HFFc6 (cell line): Measurements from ENCODE around the gene TNFSF11. TPM values are rescaled to one million over a fixed set of nuclear protein-coding genes. Genes with fewer than 3 reads are reported as not detected.

ENCODE experiments used
- DNase-seq: peaks from one replicate; pipeline ENCODE4 v3.0.0-alpha.2; 2018
- H3K27ac Mint-ChIP-seq: 2 replicates; pipeline ENCODE4 v1.8.0; 2020; ENCODE audit warnings: mild to moderate bottlenecking, mixed read lengths
- H3K27me3 Mint-ChIP-seq: 2 replicates; pipeline ENCODE4 v1.8.0; 2021; ENCODE audit warnings: mild to moderate bottlenecking, moderate library complexity, mixed read lengths; ENCODE audit not compliant: insufficient read depth
- H3K36me3 Mint-ChIP-seq: 2 replicates; pipeline ENCODE4 v1.8.0; 2021; ENCODE audit warnings: low read depth, mixed read lengths
- H3K4me1 Mint-ChIP-seq: 2 replicates; pipeline ENCODE4 v1.8.0; 2020; ENCODE audit warnings: low read depth, mixed read lengths
- H3K4me3 Mint-ChIP-seq: 2 replicates; pipeline ENCODE4 v1.8.0; 2020; ENCODE audit warnings: mild to moderate bottlenecking, moderate library complexity, mixed read lengths
- H3K9me3 Mint-ChIP-seq: 2 replicates; pipeline ENCODE4 v1.8.0; 2020; ENCODE audit warnings: mild to moderate bottlenecking, mixed read lengths
- CTCF ChIP-seq: fragments of 200-600 bp; sonication (generic); IDR thresholded peaks from 2 replicates; pipeline ENCODE4 v1.5.0; 2021; ENCODE audit warnings: antibody characterized with exemption, mild to moderate bottlenecking
- total RNA-seq, 6 experiments: library from RNA; stranded (reverse); fragmentation: NEBNext Ultra II Directional; extraction: Animal tissue kit (Norgen Biotek cat#: 25700); gene quantifications; 2 replicates in 1 of 6; 3 replicates in 5 of 6; pipeline ENCODE4 v1.2.3, GENCODE V29; 2021

TNFSF11 gene
- total RNA-seq, 6 experiments from 2014 or later, result not detected

- Mint-ChIP-seq H3K27me3 (peaks cover 3% of the 10 kb centered on the region; the same call in 1 of the 2 replicates), H3K27ac (no peak overlapping the region), H3K4me3 (no peak overlapping the region), H3K36me3 (no peaks in the 10 kb centered on the region), H3K4me1 (no peaks in the 10 kb centered on the region), H3K9me3 (peaks cover 34% of the 10 kb centered on the region)
- DNase-seq, result no peak
- TF ChIP-seq CTCF, result no peak
These were observed 12.0 kb upstream of the TNFSF11 start for GRCh38 chr13:42561752-42562467.

GRCh38 chr13:42567906-42568305, 6.0 kb upstream of the TNFSF11 start:
- H3K4me1 Mint-ChIP-seq, result no peaks in the 10 kb centered on the region
- H3K27me3 Mint-ChIP-seq, result peaks cover 3% of the 10 kb centered on the region; the same call in 1 of the 2 replicates
- no peak for DNase-seq
- H3K9me3 Mint-ChIP-seq, result peaks cover 11% of the 10 kb centered on the region; the same call in 1 of the 2 replicates
- H3K27ac Mint-ChIP-seq, result no peak overlapping the region
- no peak for TF ChIP-seq CTCF
- H3K4me3 Mint-ChIP-seq, result no peak overlapping the region
- H3K36me3 Mint-ChIP-seq, result no peaks in the 10 kb centered on the region

GRCh38 chr13:42569576-42570344, 4.2 kb upstream of the TNFSF11 start:
- Mint-ChIP-seq H3K36me3 (no peaks in the 10 kb centered on the region), H3K9me3 (peaks cover 2% of the 10 kb centered on the region; the same call in 1 of the 2 replicates), H3K27ac (no peak overlapping the region), H3K4me3 (no peak overlapping the region), H3K4me1 (no peaks in the 10 kb centered on the region), H3K27me3 (peaks cover 3% of the 10 kb centered on the region; the same call in 1 of the 2 replicates)
- DNase-seq, result no peak
- no peak for TF ChIP-seq CTCF

- Mint-ChIP-seq H3K4me3 (no peak overlapping the region), H3K27ac (no peak overlapping the region), H3K9me3 (peaks cover 8% of the 10 kb centered on the region; the same call in 1 of the 2 replicates), H3K27me3 (peaks cover 3% of the 10 kb centered on the region), H3K4me1 (no peaks in the 10 kb centered on the region), H3K36me3 (0 out of 2 replicates have a peak, but pooled peaks cover 6% of the 10 kb centered on the region)
- DNase-seq, result no peak
- TF ChIP-seq CTCF, result no peak
These were observed 2.1 kb upstream of the TNFSF11 start for GRCh38 chr13:42571895-42572294.

- no peak for DNase-seq
- Mint-ChIP-seq H3K36me3 (0 out of 2 replicates have a peak, but pooled peaks cover 6% of the 10 kb centered on the region), H3K9me3 (peaks cover 8% of the 10 kb centered on the region; the same call in 1 of the 2 replicates), H3K27me3 (peaks cover 7% of the 10 kb centered on the region), H3K4me1 (no peaks in the 10 kb centered on the region), H3K27ac (no peak overlapping the region), H3K4me3 (no peak overlapping the region)
- TF ChIP-seq CTCF, result no peak
These were observed 721 bp downstream of the TNFSF11 start for GRCh38 chr13:42574435-42575311.
